NCI-H2196 treated with DMSO at 0.1 percent for 48 hours (cell line): ENCODE results near the gene CSRNP2.
A peak's percentile ranks its signal among the peaks of the same experiment; 100 is the strongest.

ENCODE experiments used
- DNase-seq: peaks from one replicate; lab custom pipeline; 2025; ENCODE audit not compliant: unreplicated experiment; lab: John Stamatoyannopoulos, UW

CSRNP2 gene, protein sequence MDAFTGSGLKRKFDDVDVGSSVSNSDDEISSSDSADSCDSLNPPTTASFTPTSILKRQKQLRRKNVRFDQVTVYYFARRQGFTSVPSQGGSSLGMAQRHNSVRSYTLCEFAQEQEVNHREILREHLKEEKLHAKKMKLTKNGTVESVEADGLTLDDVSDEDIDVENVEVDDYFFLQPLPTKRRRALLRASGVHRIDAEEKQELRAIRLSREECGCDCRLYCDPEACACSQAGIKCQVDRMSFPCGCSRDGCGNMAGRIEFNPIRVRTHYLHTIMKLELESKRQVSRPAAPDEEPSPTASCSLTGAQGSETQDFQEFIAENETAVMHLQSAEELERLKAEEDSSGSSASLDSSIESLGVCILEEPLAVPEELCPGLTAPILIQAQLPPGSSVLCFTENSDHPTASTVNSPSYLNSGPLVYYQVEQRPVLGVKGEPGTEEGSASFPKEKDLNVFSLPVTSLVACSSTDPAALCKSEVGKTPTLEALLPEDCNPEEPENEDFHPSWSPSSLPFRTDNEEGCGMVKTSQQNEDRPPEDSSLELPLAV

DNA sequence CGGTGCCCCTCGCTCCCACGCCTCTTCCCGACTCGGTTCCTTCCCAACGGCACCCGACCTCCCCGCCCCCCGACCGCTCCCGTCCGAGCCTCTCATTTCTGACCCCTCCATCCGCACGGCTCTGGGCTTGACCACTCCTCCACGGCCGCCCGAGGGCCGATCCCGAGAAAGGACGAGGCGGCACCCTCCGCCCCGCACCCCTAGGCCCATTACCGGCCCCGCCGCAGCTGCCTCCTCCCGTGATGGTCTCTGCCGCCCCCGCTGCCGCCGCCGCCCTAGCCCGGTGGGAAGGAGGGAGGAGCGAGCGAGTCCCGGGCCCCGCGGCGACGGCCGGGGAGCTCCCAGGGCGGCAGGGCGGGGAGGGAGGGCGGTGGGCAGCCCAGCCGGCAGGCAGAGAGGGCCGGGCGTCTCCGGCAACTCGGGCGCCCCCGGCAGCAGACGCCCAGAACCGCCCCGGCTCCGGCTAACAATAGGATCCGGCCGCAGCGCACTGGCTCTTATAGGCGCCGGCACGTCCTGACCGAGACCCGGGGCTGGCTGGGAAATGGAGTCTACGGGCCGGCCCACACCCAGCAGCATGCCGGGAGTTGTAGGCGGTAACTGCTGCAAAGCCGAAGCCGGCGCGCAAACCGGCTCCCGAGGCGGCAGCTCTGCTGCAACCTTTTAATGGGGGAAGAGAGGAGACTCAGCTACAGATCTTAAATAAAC, at the start of gene CSRNP2:
Gene CSRNP2, minus strand, starts transcription at position 471 of the 708 bp plus-strand sequence. CDS start 7,035 bp downstream, outside the sequence.
- peak; percentile 89 for DNase-seq

DNA sequence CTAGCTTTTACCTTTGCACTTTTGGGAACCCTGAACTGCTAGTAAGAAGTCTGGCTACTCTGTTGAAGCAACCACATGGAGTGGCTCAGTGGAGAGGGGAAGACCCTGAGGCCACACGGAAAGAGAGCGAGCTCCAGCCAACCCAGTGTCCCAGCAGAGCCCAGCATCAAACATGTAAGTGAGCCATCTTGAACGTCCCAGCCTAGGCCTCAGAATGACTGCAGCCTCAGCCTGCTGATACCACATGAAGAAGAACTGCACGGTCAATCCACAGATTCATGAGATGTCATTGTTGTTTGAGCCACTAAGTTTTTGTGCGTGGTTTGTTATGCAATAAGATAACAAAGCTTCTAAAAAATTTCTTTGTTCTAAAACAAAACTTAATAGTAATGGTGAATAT, 49.3 kb upstream of the CSRNP2 start:
- no peak for DNase-seq

- no peak for DNase-seq
Measured at GRCh38 chr12:51131745-51132521, 48.5 kb upstream of the CSRNP2 start.

GRCh38 chr12:51128919-51129318, 45.5 kb upstream of the CSRNP2 start:
- DNase-seq = no peak

- no peak for DNase-seq
Measured at GRCh38 chr12:51127050-51127729, 43.8 kb upstream of the CSRNP2 start.

DNA sequence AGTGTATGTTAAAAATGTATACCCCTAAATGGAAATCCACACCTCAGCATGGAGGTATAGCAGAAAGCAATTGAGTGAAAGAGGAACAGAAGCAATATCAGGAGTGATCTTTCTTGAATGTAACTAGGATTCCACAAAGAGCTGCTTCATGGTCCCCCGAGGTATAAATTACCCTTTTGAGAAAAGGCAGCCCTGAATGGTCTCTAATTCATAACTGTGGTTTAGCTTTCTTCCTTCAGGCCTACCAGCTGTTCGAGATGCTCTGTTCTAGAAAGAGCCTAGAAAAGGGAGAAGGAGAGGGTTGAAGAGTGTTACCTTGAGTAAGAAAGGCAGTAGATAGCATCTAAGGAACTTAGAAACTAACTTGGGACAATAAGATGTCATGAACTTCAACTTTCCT, 42.9 kb upstream of the CSRNP2 start:
- DNase-seq = no peak

GRCh38 chr12:51124504-51124903, 41.1 kb upstream of the CSRNP2 start:
- DNase-seq = no peak

GRCh38 chr12:51122844-51123243, 39.4 kb upstream of the CSRNP2 start:
- DNase-seq = no peak

DNA sequence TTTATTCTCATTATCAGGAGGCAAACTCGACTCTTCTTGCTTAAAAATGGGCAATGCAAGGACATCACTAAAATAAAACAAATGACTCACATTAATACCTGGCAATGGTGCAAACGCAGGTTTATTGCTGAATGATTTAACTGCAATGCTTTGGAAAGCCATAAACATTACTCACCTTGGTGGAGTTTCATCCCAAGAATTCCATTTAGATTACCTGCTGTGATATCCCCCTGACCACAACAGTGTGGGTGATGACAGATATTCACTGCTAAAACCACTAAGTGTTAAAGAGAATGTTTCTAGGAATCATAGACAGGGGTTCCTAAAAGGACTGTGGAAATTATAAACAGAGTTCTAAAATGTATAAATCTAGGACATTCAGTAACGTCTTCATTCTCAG, 35.3 kb upstream of the CSRNP2 start:
- no peak for DNase-seq

GRCh38 chr12:51115533-51115932, 32.1 kb upstream of the CSRNP2 start:
- DNase-seq = no peak

GRCh38 chr12:51108136-51108535, 24.7 kb upstream of the CSRNP2 start:
- DNase-seq = no peak

- no peak for DNase-seq
Measured at GRCh38 chr12:51103977-51104376, 20.6 kb upstream of the CSRNP2 start.

DNA sequence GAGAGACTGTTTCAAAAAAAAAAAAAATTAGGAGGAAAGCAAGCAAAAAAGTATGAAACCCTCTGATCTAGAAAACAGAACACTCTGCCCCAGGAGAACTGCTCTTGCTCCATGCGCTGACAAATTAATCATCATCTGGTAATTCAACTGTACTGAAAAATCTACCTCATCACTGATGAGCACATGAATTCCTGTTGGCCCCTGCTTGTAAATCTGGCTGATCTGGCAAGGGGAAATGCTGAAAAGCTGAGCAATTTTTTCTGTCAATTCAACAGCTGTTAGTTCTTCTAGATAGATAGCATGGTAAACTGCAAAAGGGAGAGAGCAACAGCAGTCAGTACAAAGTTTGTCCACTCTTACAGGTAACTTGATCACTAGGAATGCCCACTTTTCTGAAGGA, 15.2 kb upstream of the CSRNP2 start:
- DNase-seq = no peak

GRCh38 chr12:51090705-51091229, 7.4 kb upstream of the CSRNP2 start:
- no peak for DNase-seq

GRCh38 chr12:51087818-51088217, 4.4 kb upstream of the CSRNP2 start:
- no peak for DNase-seq

DNA sequence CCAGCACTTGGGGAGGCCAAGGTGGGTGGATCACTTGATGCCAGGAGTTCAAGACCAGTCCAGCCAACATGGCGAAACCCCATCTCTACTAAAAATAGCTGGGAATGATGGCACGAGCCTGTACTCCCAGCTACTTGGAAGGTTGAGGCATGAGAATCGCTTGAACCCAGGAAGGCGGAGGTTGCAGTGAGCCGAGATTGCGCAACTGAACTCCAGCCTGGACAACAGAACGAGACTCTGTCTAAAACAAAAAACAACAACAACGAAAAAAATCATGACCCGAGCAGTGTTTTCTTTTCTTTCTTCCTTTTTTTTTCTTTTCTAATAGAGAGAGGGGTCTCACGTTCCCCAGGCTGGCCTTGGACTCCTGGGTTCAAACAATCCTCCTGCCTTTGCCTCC, 3.5 kb upstream of the CSRNP2 start:
- DNase-seq = no peak

GRCh38 chr12:51085757-51086156, 2.4 kb upstream of the CSRNP2 start:
- no peak for DNase-seq

GRCh38 chr12:51082561-51083125, 753 bp downstream of the CSRNP2 start:
- no peak for DNase-seq

DNA sequence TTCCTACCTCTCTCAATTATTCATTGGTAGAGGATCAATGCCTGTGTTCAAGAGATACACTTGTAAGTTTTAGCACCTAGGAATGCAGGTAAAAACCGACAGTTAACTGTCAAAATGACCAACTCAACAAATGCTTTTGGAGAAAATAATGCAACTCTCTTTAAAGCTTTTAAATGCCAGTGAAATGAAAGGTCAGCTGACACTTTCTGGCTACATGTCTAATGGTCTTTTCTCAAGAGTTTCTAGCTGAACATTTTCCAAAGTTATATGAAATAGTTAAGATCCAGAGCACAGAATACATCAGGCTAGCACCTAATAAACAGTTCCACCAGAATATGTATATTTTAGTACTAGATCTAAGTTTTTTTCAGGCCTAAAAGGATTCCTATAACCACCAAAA, 2.0 kb downstream of the CSRNP2 start:
- DNase-seq = no peak

DNA sequence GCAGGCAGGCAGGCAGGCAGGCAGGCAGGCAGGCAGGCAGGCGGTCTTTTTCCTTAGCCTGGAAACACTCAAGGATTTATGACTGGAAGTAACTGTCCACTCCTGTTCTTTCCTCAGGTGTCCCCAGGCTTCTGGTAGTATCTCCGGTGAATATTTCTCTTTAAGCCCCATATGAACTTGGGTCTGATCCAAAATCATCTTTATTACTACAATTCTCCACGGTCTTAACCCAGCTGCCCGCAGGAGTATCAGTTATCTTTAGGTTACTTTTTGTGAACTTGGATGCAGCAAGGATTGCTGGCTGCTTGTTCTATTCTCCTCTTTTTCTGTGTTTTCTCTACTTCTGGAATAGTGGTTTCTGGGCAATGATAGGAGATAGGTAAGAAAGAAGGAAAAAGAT, 3.3 kb downstream of the CSRNP2 start:
- DNase-seq = no peak
